ENCODE results near the gene BTBD6. TPM values are rescaled to one million over a fixed set of nuclear protein-coding genes. Genes with fewer than 3 reads are reported as not detected.

BTBD6 gene
- total and polyA plus RNA-seq, 2 experiments from 2014 or later = 2.2 to 11.6 TPM

DNA sequence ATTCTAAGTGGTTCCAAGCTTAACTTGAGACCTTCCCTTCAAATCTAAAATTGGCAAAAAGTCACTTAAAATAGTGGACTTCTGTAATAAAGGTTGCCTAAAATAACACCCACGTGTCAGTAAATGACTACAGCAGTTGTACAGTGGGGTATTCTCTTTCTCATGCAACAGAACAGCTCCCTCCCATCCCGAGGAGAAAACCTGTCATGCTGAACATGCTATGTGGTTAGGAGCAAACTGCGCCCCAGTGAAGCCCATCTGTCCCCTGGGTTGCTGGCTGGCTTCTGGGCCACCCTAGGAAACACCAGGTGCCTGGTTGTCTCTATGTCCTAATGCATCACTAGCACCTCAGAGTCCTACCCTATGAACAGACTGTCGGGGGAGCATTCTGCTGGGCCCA is 2.7 kb downstream of the BTBD6 start:
- no peak overlapping the region for H3K27ac Mint-ChIP-seq
- peaks cover 6% of the 10 kb centered on the region for H4K20me1 ChIP-seq (replicated peaks; ENCODE audit: insufficient read depth)

More for the DNA sequence above, 2.7 kb downstream of the BTBD6 start:
- Histone ChIP-seq H3K27me3 (ENCODE audit: insufficient read depth) (no peaks in the 10 kb centered on the region), H2AFZ (no peak overlapping the region), H3K9me2 (ENCODE audit: insufficient read depth) (no peaks in the 10 kb centered on the region), H3K4me3 (no peak overlapping the region), H3F3A (replicated peaks; ENCODE audit: low read depth) (0 out of 2 replicates have a peak, but pooled peaks cover 15% of the 10 kb centered on the region), H3K36me3 (ENCODE audit: insufficient read depth) (no peaks in the 10 kb centered on the region), H3K4me2 (no peak overlapping the region), H3K79me2 (replicated peaks; ENCODE audit: insufficient read depth) (no peaks in the 10 kb centered on the region), H3K4me1 (ENCODE audit: insufficient read depth) (no peaks in the 10 kb centered on the region), H3K27ac (ENCODE audit: low read depth) (no peak overlapping the region)
- DNase-seq (ENCODE audit: low spot score) (no peak), ATAC-seq (no peak)
- Mint-ChIP-seq H3K36me3 (ENCODE audit: low read depth) (peaks cover 16% of the 10 kb centered on the region), H3K27me3 (ENCODE audit: insufficient read depth, low read depth, poor library complexity) (peaks cover 14% of the 10 kb centered on the region), H3K9me3 (no peaks in the 10 kb centered on the region), H3K4me1 (no peaks in the 10 kb centered on the region; the same call in 2 of the 3 replicates), H3K4me3 (no peak overlapping the region)
- TF ChIP-seq POLR2AphosphoS5 (IDR thresholded peaks at IDR 0.05; ENCODE audit: low read depth) = no peak
- TF ChIP-seq, protein P1, sequence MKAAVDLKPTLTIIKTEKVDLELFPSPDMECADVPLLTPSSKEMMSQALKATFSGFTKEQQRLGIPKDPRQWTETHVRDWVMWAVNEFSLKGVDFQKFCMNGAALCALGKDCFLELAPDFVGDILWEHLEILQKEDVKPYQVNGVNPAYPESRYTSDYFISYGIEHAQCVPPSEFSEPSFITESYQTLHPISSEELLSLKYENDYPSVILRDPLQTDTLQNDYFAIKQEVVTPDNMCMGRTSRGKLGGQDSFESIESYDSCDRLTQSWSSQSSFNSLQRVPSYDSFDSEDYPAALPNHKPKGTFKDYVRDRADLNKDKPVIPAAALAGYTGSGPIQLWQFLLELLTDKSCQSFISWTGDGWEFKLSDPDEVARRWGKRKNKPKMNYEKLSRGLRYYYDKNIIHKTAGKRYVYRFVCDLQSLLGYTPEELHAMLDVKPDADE (IDR thresholded peaks at IDR 0.05) = no peak
- no peak for TF ChIP-seq NANOG (IDR thresholded peaks at IDR 0.05; ENCODE audit: borderline replicate concordance)
- no peak for TF ChIP-seq ZNF114 (CRISPR knock-in tag; IDR thresholded peaks at IDR 0.05)
- no peak for TF ChIP-seq STAT1 (IDR thresholded peaks at IDR 0.05; ENCODE audit: unreplicated experiment)
- TF ChIP-seq EZH2phosphoT487 (IDR thresholded peaks at IDR 0.05; ENCODE audit: unreplicated experiment) = no peak
- no peak for TF ChIP-seq EZH2 (IDR thresholded peaks at IDR 0.05; ENCODE audit: low read depth, unreplicated experiment)
- TF ChIP-seq, protein P2, sequence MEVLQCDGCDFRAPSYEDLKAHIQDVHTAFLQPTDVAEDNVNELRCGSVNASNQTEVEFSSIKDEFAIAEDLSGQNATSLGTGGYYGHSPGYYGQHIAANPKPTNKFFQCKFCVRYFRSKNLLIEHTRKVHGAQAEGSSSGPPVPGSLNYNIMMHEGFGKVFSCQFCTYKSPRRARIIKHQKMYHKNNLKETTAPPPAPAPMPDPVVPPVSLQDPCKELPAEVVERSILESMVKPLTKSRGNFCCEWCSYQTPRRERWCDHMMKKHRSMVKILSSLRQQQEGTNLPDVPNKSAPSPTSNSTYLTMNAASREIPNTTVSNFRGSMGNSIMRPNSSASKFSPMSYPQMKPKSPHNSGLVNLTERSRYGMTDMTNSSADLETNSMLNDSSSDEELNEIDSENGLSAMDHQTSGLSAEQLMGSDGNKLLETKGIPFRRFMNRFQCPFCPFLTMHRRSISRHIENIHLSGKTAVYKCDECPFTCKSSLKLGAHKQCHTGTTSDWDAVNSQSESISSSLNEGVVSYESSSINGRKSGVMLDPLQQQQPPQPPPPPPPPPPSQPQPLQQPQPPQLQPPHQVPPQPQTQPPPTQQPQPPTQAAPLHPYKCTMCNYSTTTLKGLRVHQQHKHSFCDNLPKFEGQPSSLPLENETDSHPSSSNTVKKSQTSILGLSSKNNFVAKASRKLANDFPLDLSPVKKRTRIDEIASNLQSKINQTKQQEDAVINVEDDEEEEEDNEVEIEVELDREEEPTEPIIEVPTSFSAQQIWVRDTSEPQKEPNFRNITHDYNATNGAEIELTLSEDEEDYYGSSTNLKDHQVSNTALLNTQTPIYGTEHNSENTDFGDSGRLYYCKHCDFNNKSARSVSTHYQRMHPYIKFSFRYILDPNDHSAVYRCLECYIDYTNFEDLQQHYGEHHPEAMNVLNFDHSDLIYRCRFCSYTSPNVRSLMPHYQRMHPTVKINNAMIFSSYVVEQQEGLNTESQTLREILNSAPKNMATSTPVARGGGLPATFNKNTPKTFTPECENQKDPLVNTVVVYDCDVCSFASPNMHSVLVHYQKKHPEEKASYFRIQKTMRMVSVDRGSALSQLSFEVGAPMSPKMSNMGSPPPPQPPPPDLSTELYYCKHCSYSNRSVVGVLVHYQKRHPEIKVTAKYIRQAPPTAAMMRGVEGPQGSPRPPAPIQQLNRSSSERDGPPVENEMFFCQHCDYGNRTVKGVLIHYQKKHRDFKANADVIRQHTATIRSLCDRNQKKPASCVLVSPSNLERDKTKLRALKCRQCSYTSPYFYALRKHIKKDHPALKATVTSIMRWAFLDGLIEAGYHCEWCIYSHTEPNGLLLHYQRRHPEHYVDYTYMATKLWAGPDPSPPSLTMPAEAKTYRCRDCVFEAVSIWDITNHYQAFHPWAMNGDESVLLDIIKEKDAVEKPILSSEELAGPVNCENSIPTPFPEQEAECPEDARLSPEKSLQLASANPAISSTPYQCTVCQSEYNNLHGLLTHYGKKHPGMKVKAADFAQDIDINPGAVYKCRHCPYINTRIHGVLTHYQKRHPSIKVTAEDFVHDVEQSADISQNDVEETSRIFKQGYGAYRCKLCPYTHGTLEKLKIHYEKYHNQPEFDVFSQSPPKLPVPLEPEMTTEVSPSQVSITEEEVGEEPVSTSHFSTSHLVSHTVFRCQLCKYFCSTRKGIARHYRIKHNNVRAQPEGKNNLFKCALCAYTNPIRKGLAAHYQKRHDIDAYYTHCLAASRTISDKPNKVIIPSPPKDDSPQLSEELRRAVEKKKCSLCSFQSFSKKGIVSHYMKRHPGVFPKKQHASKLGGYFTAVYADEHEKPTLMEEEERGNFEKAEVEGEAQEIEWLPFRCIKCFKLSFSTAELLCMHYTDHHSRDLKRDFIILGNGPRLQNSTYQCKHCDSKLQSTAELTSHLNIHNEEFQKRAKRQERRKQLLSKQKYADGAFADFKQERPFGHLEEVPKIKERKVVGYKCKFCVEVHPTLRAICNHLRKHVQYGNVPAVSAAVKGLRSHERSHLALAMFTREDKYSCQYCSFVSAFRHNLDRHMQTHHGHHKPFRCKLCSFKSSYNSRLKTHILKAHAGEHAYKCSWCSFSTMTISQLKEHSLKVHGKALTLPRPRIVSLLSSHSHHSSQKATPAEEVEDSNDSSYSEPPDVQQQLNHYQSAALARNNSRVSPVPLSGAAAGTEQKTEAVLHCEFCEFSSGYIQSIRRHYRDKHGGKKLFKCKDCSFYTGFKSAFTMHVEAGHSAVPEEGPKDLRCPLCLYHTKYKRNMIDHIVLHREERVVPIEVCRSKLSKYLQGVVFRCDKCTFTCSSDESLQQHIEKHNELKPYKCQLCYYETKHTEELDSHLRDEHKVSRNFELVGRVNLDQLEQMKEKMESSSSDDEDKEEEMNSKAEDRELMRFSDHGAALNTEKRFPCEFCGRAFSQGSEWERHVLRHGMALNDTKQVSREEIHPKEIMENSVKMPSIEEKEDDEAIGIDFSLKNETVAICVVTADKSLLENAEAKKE (CRISPR knock-in tag; IDR thresholded peaks at IDR 0.05) = no peak
